ENCODE data around the gene PARN. TPM values are rescaled to one million over a fixed set of nuclear protein-coding genes. Genes with fewer than 3 reads are reported as not detected.

Gene PARN
- total RNA-seq, 1 experiment from 2014 or later, result 42.5 TPM

GRCh38 chr16:14475370-14476139 is 154.5 kb downstream of the PARN start:
- peaks cover 0 to 8% of the 10 kb centered on the region in 2 experiments; a peak in 1 of 4 replicates for H3K36me3 ChIP-seq (ENCODE audit: control insufficient read depth in 1 of 2, insufficient read depth in 2 of 2, low read length in 2 of 2)
- no peak overlapping the region for H3K4me3 ChIP-seq (replicated peaks in 1 of 2; ENCODE audit: low read depth in 1 of 2, low read length in 2 of 2)
- H2AFZ ChIP-seq (ENCODE audit: low read depth, low read length, poor library complexity, severe bottlenecking), result no peak overlapping the region
- TF ChIP-seq RAD21 (IDR thresholded peaks at IDR 0.05; ENCODE audit: low read depth), result no peak
- no peak for TF ChIP-seq POLR2A (IDR thresholded peaks at IDR 0.05; ENCODE audit: borderline replicate concordance, extremely low read depth, insufficient read depth, insufficient read length)
- no peak for TF ChIP-seq SP1 (IDR thresholded peaks at IDR 0.05; ENCODE audit: low read depth)
- no peak for TF ChIP-seq YY1 (IDR thresholded peaks at IDR 0.05; ENCODE audit: extremely low read depth, insufficient replicate concordance, low read depth, low read length)
- TF ChIP-seq REST (IDR thresholded peaks at IDR 0.05; ENCODE audit: low read depth), result no peak
- no peak for TF ChIP-seq SIN3A (IDR thresholded peaks at IDR 0.05; ENCODE audit: low read depth)
- no peak for TF ChIP-seq JUND (IDR thresholded peaks at IDR 0.05)
- TF ChIP-seq FOSL1 (IDR thresholded peaks at IDR 0.05; ENCODE audit: low read depth), result no peak
- no peak for TF ChIP-seq SRF (IDR thresholded peaks at IDR 0.05; ENCODE audit: low read depth)
- no peak for TF ChIP-seq POLR2AphosphoS5 (IDR thresholded peaks at IDR 0.05; ENCODE audit: low read depth, low read length)
- TF ChIP-seq ZNF274 (IDR thresholded peaks at IDR 0.05; ENCODE audit: low read depth, low read length), result no peak
- no peak for TF ChIP-seq CBX3 (IDR thresholded peaks at IDR 0.05; ENCODE audit: low read depth)
- TF ChIP-seq, protein P1, sequence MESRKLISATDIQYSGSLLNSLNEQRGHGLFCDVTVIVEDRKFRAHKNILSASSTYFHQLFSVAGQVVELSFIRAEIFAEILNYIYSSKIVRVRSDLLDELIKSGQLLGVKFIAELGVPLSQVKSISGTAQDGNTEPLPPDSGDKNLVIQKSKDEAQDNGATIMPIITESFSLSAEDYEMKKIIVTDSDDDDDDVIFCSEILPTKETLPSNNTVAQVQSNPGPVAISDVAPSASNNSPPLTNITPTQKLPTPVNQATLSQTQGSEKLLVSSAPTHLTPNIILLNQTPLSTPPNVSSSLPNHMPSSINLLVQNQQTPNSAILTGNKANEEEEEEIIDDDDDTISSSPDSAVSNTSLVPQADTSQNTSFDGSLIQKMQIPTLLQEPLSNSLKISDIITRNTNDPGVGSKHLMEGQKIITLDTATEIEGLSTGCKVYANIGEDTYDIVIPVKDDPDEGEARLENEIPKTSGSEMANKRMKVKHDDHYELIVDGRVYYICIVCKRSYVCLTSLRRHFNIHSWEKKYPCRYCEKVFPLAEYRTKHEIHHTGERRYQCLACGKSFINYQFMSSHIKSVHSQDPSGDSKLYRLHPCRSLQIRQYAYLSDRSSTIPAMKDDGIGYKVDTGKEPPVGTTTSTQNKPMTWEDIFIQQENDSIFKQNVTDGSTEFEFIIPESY (IDR thresholded peaks at IDR 0.05; ENCODE audit: extremely low read depth, insufficient replicate concordance, low read length), result no peak
- no peak for TF ChIP-seq TCF7L2 (IDR thresholded peaks at IDR 0.05; ENCODE audit: borderline replicate concordance, extremely low read depth, insufficient read depth, insufficient read length)
- no peak for TF ChIP-seq EZH2phosphoT487 (IDR thresholded peaks at IDR 0.05; ENCODE audit: borderline replicate concordance)
- no peak for TF ChIP-seq EGR1 (IDR thresholded peaks at IDR 0.05; ENCODE audit: low read depth)
- H3K79me2 ChIP-seq (ENCODE audit: insufficient read depth, low read length), result no peaks in the 10 kb centered on the region
- intact Hi-C loops (cut with micrococcal nuclease), result no loop called here
- no peak for ATAC-seq
- H3K9me2 ChIP-seq (ENCODE audit: insufficient read depth), result no peaks in the 10 kb centered on the region
- H4K20me1 ChIP-seq (ENCODE audit: insufficient read depth), result no peaks in the 10 kb centered on the region
- no peak for DNase-seq (ENCODE audit: low read depth, low spot score)
- no TSS peak for BruUV-seq (replicated peaks)
- no peak overlapping the region for H3K4me2 ChIP-seq (ENCODE audit: low read length)
- H3K27ac ChIP-seq (ENCODE audit: low read depth, low read length), result no peak overlapping the region
- H3K9me3 ChIP-seq (ENCODE audit: control insufficient read depth in 1 of 2, insufficient read depth in 1 of 2, low read depth in 1 of 2, low read length in 2 of 2), result no peaks in the 10 kb centered on the region
- no peak overlapping the region for H3K9ac ChIP-seq (ENCODE audit: low read length)
- H3K27me3 ChIP-seq (ENCODE audit: insufficient read depth, low read length), result no peaks in the 10 kb centered on the region
- ChIA-PET POLR2A (no interaction called here), CTCF (no interaction called here), RAD21 (ENCODE audit: low non-redundant PET in 1 of 2, low total read pairs in 2 of 2, uncharacterized antibody in 2 of 2, unreplicated experiment in 2 of 2) (no interaction called here)
- H3K4me1 ChIP-seq (ENCODE audit: control insufficient read depth in 1 of 2, insufficient read depth in 2 of 2, low read length in 2 of 2), result no peaks in the 10 kb centered on the region
